GM19467 (cell line): ENCODE data around the gene RNF224.

Experiments used
- ATAC-seq: cut with Tn5 transposase; IDR thresholded peaks from one replicate; pipeline ENCODE4 v1.9.1; 2021; ENCODE audit warnings: mild to moderate bottlenecking, moderate library complexity; ENCODE audit not compliant: unreplicated experiment

Gene RNF224

DNA sequence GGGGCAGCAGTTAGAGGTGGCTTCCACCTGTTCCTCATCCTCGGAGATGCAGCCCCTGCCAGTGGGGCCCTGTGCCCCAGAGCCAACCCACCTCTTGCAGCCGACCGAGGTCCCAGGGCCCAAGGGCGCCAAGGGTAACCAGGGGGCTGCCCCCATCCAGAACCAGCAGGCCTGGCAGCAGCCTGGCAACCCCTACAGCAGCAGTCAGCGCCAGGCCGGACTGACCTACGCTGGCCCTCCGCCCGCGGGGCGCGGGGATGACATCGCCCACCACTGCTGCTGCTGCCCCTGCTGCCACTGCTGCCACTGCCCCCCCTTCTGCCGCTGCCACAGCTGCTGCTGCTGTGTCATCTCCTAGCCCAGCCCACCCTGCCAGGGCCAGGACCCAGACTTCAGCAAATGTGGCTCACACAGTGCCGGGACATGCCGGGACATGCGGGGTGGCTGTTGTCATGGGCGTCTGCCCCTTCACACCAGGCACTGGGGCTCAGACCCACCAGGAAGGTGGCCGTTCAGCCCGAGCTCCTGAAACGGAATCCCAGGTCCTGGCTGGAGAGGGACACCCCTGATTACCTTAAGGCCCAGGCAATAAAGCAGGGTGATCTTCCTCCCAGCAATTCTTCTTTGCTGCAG, 1.5 kb upstream of the RNF224 start:
- ATAC-seq, result no peak

DNA sequence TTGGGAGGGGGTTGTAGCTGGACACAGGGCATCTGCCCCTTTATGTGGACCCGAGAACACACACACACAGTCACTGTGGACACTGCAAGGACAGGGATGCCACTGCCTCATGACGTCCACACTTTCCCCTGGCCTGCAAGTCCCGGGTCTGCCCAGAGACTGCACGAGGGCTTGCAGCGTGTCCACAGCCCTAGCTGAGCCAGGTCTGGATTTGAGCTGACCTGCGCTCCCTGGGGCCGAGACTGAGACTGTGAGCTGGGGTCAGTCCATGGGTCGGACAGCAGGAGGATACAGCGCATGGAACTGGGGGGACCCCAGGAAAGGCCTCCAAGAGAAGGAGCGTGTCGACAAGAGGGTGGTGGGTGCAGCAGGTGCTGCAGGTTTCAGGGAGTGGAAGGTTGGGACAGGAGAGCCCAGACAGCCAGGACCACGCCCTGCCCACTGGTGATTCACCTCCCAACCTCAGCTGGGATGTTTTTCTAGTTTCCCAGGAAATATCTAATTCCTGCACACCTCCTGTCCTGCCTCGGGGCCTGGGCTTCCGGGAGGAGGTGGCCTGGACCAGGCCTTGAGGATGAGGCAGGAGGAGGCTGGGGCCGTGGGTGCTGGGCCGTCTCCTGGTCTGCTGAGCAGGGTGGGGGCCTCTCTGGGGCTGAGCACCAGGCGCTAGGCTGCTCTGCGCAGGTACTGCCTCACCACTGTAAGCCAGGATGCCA, 806 bp upstream of the RNF224 start:
- no peak for ATAC-seq

DNA sequence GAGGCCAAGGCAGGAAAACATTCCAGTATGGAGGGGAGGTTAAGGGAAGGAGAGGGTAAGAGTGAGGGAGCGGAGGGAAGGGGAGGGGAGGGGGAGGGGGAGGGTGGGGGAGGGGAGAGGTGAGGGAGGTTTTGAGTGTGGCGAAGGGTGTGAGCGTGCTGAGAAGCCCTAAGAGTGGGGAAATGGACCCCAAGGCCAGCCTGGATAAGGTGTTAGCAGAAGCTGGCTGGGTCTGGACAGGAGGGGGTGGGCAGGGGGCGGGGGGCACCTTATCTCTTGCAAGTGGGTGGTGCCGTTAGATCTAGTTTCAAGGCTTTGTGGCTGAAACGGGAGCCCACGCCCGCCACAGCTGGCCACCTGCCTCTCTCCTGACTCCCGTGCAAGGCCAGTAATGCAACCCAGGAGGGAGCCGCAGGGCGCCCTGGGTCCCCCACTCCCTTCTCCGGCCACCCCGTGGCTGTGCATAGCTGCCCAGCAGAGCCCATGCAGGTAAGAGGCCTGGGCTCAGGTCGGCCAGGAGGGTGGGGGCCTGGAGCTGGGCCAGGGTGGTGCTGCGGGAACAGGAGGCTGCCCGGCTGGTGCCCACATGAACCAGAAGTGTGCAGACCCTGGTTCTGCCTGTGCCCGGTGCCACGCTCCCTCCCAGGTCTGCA, 677 bp downstream of the RNF224 start:
- no peak for ATAC-seq

DNA sequence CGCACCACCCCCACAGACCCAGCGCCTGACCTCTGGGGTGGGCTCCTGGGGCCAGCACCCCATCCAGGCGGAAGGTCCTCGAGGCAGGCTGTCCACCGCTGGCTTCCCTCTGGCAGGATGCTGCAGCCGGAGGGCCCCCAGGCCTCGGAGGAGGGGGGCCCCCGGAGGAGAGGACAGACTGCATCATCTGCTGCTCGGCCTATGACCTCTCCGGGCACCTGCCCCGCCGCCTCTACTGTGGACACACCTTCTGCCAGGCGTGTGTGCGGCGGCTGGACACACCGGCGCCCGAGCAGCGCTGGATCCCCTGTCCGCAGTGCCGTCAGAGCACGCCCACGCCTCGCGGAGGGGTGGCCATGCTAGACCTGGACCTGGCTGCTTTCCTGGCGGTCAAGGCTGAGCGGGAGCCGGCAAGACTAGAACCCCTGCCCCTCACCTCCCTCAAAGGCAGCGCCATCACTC, 1.2 kb downstream of the RNF224 start:
- no peak for ATAC-seq

DNA sequence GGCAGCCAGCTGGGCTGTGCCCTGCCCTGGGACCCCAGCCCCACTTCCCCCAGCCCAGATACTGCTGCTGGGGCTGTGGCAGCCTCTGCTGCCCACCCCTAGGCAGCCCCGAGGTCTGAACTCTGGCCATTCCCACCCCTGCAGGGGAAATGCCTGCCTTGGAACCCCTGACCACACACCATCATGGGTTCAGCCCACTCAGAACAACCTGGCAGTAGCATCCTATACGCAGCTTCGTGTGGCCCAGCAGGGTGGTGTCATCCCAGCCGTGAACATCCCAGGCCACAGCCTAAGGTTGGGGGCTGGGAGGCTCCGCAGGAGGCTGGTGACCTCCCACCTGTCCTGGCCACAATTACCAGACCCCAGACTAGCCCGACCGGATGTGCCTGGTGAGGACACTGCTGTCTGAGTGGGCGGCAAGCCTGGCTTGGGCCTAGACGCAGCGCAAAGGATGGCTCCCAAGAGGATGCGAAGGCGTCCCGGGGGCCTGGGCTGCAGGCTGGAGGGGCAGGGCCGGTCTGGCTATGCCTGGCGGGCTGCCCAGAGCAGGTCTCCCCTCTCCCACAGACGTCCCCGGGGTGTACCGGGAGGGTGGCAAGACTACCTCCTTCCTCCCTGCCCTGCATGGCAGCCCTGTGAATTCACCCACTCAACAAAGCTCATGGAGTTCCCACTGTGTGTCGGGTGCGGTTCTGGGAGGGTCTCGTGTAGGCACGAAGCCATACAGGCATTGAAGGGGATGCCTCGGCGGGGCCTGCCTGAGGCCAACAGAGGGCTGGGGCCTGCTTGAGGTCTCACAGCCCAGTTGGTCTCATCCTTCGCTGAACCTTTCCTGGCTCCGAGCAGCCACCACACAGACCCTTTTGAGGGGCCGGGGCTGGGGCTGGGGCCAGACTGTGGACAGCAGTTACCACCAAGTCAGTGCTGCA, 1.9 kb downstream of the RNF224 start:
- no peak for ATAC-seq

DNA sequence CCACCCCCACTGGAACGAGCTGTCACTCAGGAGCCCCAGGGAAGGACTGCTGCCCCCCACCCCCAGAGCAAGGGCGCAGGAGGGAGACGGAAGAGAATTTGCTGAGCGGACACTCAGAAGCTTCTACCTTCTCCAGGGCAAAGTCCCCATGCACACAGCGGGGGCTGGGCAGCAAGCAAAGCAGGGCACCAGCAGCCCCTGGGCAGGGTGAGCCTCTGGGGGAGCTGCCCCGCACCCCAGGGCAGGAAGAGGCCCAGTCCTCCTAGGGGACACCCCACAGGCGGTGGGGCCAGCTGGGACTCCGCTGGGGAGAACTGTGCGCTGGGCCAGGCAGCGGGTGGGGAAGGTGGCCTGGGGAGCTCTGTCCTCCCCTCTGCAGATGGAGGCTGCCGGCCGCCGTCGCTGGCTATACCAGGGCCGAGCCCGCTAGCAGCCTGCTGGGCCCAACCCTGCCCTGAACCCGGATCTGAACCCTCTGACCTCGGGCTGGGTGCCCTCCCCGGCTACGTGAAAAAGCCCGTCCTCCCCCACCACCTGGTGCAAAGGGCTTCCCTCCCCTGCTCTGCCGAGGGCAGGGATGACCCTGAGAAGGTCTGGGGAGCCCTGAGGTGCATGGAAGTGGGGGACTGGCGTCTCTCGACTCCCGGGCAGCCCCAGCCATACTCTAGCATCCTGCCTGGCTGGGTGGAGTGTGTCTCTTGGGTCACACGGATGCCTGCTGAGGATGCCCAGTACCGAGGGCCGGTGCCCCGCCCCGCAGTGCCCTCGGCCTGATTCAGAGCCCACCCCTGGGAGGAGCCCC, 2.8 kb downstream of the RNF224 start:
- no peak for ATAC-seq

DNA sequence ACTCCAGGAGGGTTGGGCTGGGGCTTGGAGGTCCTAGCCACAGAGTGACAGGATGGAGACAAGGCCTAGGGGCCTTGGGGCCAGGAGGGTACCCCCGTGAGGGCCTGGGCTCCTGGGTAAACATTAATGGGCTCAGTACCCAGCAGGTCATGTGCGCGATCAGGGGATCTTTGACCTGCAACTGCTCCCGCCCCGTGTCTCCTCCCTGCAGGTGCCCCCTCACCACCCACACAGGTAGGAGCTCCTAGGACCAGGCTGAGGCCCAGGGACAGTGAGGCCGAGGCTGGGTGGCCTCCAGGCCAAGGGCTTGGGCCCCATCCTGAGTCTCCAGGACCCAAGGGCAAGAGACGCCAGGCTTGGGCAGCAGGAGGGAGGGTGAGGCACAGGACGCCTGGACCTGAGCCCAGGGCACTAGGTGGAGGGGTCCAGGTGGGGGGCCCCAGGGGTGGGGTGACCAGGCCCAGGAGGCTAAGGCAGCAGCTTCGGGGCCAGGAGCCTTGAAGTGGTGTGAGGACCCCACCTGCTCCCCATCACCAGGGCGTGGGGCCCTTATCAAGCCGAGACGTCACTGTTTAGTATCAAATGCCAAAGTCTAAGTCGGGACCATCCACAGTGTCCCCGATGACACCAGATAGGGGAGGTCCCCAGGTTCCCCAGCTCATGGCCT, 3.5 kb downstream of the RNF224 start, which contains the start of gene SLC34A3:
Gene SLC34A3, plus strand, starts transcription at position 197 of the 667 bp plus-strand sequence. CDS start 802 bp downstream, outside the sequence.
- no peak for ATAC-seq

DNA sequence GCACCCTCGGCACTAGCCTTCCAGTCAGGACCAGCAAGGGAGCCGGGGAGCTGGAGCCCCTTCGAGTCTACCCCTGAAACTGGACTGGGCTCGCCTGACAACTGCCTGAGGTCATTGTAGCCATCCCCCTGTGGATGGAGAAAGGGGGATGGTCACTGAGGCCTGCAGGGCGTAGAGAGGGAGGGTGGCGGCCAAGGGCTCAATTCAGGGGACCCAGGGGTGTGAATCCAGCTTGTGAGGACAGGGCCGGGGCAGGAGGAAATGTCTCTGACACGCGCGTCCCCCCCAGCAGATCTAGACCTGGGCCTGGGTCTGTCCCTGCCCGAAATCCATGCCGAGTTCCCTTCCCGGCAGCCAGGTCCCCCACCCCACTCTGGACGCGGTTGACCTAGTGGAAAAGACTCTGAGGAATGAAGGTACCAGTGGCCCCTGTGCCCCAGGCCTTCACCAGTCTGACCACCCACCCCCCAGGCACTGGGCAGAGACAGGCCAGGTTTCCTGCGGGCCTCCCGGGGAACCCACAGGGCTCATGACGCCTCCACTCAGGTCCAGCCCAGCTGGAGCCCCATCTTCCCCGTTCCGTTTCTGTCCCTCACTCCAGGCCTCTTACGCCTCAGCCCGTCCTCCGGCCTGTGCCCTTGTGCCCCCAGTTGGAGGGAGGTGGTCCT, 4.2 kb downstream of the RNF224 start:
- no peak for ATAC-seq

- ATAC-seq, result no peak
Measured at GRCh38 chr9:137232101-137232500, 4.8 kb downstream of the RNF224 start.

DNA sequence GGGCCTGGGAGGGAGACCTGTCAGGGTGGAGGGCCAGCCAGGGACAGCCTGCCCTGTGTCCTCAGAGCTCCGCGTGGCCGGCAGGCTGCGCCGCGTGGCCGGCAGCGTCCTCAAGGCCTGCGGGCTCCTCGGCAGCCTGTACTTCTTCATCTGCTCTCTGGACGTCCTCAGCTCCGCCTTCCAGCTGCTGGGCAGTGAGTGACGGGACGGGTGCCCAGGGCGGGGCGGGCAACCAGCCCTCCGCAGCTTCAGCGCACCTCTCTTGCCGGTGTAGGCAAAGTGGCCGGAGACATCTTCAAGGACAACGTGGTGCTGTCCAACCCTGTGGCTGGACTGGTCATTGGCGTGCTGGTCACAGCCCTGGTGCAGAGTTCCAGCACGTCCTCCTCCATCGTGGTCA, 5.2 kb downstream of the RNF224 start:
- ATAC-seq, result no peak

DNA sequence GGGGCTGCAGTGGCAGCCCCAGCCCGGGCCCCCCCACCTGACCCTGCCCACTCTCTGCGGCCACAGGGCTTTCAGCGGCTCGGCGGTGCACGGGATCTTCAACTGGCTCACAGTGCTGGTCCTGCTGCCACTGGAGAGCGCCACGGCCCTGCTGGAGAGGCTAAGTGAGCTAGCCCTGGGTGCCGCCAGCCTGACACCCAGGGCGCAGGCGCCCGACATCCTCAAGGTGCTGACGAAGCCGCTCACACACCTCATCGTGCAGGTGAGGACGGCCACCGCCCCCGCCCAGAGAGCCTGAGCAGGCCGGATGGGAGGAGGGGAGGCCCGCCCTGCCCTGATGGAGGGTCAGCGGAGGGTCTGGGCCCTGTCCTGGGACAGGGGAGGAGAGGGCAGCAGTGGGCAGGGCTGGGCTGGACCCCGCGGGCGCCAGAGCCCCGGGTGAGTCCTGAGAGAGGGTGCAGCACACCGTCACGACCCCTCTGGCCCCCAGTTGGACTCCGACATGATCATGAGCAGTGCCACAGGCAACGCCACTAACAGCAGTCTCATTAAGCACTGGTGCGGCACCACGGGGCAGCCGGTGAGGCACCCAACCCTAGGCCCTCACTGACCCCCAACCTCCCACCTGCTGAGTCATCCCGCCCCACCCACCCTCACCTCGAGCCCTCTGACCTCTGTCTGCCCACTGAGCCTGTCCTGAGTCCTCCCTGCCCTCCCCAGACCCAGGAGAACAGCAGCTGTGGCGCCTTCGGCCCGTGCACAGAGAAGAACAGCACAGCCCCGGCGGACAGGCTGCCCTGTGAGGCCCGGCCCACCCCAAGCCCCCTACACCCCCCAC, 6.1 kb downstream of the RNF224 start:
- ATAC-seq, result no peak

DNA sequence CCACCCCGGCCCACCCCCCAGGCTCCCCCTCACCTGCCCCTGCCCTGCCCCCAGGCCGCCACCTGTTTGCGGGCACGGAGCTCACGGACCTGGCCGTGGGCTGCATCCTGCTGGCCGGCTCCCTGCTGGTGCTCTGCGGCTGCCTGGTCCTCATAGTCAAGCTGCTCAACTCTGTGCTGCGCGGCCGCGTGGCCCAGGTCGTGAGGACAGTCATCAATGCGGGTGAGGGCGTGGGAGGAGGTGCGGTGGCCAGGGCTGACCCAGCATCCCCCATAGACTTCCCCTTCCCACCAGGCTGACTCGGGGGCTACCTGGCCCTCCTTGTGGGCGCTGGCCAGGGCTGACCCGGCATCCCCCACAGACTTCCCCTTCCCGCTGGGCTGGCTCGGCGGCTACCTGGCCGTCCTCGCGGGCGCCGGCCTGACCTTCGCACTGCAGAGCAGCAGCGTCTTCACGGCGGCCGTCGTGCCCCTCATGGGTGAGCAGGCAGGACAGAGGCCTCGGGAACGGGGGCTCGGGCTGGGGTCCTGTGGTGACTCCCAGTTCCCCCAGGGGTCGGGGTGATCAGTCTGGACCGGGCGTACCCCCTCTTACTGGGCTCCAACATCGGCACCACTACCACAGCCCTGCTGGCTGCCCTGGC, 6.9 kb downstream of the RNF224 start:
- ATAC-seq, result no peak

DNA sequence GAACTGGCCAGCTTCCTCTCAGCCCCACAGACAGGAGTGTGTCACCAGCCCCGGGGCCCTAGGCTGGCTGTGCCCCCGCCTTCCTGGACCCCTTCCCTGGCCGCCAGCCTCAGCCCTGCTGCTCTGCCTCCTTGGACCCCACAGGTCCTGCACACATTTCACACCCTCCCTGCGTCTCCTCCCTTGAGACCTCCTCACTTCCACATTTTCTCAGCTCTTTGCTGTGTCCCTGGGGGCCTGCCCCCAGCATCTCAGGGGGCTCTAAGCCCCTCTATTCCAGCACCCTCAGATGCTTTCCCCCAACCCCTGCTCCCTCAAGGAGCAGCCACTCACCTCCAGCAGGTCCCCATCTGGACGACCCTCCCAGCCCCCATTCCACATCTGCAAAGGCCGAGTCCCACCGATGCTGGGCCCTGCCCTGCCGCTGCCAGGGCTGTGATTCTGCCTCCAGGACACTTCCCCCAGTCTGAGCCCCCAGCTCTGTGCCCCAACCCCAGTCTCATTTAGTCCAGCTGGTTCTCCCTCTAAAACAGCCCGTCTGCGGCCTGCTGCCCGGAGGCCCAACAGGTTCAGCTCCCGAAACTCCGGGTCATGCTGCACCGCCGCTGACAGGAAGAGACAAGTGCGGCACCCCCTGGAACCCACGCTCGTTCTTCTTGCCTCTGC, 7.6 kb downstream of the RNF224 start:
- ATAC-seq, result no peak

GRCh38 chr9:137235424-137236237, 8.3 kb downstream of the RNF224 start:
- ATAC-seq, result no peak

DNA sequence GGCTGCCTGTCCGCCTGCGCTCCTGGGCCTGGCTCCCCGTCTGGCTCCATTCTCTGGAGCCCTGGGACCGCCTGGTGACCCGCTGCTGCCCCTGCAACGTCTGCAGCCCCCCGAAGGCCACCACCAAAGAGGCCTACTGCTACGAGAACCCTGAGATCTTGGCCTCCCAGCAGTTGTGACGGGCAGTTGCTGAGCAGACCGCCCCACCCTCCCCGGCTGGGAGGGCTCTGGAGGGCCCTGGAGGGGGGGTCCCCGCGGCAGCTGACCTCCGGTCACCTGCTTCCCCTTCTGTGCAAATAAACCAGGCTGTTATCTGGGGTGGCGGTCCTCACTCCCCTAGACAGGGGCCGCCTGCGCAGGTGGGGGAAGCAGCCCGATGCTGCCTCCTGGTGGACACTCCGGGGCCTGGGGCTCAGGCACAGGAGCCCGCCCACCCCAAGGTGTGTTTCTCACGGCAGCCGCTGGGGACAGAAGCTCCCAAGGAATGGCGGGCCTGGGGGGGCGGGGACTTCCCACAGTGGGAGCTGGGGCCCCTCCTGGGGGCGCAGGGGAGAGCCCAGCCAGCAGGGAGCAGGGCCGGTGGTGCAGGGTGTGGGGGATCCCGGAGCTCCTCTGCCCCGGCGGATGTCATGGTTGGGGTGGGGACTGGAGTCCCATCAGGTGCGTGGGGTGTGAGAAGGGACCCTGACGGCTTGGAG, 9.1 kb downstream of the RNF224 start:
- ATAC-seq, result no peak
